Fibroblast of the aortic adventitia (primary cell): Measurements from ENCODE around the gene CCL16. TPM values are rescaled to one million over a fixed set of nuclear protein-coding genes. Genes with fewer than 3 reads are reported as not detected.

Experiments
- DNase-seq: peaks from one replicate; pipeline ENCODE4 v3.0.0-alpha.2; 2010; ENCODE audit warnings: low read depth
- H3K4me3 ChIP-seq: 2 replicates; pipeline ENCODE4 v1.5.1; 2011; ENCODE audit warnings: low read depth, mild to moderate bottlenecking, control low read depth, low read length, moderate library complexity
- total RNA-seq: library from RNA; depleted of rRNA; stranded (reverse); fragments of >200 nt; gene quantifications from 2 replicates; pipeline ENCODE4 v1.2.3, GENCODE V29; 2012; ENCODE audit warnings: low replicate concordance
- TF ChIP-seq, protein P1 (sequence below): IDR thresholded peaks from 2 replicates; pipeline ENCODE4 v1.5.1; 2011; ENCODE audit warnings: mild to moderate bottlenecking, low read length, control low read depth, inconsistent platforms; ENCODE audit not compliant: insufficient read depth

Gene CCL16
- total RNA-seq, 1 donor, result not detected

DNA sequence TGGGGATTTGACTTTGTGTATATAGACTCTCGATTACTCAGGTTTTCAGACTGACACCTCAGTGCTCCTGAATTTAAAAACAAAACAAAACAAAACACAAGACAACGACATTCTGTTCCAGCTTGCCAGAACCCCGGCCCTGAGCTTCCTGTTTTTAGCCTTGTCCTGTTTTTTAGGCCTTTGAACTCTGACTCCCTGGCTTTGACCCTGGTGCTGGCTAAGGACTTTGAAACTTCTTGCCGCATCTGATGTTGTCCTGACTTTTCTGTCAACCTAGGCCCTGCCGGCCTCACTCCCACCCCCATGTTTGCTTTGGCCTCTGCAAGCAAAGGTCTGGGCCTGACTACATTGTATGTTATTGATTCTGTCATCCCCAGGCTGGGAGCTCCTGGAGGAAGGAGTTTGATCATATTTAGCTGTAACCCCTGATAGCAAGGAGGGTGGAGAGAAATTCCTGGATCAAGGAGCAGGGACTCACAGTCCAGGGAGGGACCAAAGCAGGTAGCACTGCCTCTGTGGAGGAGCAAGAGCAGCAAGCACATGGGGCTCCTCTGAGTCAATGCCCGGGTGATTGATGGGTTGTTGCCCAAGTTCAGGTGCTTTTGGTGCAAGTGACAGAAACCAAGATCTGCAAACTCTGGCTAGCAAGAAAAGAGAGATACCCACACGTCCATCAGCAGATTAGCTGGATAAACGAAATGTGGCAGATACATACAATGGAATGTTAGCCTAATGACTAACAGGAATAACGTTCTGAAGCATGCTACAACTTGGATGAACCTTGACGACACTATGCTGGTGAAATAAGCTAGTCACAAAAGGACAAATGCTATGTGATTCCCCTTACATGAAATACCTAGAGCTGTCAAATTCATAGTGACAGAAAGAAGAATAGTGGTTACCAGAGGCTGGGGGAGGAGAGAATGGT is 7.7 kb downstream of the CCL16 start:
- TF ChIP-seq, protein P1, sequence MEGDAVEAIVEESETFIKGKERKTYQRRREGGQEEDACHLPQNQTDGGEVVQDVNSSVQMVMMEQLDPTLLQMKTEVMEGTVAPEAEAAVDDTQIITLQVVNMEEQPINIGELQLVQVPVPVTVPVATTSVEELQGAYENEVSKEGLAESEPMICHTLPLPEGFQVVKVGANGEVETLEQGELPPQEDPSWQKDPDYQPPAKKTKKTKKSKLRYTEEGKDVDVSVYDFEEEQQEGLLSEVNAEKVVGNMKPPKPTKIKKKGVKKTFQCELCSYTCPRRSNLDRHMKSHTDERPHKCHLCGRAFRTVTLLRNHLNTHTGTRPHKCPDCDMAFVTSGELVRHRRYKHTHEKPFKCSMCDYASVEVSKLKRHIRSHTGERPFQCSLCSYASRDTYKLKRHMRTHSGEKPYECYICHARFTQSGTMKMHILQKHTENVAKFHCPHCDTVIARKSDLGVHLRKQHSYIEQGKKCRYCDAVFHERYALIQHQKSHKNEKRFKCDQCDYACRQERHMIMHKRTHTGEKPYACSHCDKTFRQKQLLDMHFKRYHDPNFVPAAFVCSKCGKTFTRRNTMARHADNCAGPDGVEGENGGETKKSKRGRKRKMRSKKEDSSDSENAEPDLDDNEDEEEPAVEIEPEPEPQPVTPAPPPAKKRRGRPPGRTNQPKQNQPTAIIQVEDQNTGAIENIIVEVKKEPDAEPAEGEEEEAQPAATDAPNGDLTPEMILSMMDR, result no peak
- H3K4me3 ChIP-seq, result no peak overlapping the region
- peak; percentile 1 for DNase-seq

DNA sequence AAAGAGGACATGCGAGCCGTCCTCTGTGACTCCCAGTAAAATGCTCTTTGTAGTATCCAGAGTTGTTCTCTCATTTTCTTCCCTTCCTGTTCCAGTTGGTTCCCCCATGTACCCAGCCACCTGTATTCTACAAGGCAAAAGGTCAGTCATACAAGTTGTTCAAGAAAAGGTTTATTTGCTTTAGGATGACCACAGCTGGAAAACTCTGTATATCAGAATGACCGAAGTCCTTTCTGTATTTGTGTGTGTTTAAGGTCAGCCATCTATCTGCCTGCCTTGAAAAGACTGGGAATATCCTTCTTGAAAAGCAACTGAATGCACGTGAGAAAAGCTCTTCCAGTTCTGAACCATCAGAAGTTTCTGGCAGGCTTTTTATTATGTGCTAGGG is 8.4 kb downstream of the CCL16 start:
- TF ChIP-seq, protein P1, result no peak
- DNase-seq, result no peak
- no peak overlapping the region for H3K4me3 ChIP-seq

DNA sequence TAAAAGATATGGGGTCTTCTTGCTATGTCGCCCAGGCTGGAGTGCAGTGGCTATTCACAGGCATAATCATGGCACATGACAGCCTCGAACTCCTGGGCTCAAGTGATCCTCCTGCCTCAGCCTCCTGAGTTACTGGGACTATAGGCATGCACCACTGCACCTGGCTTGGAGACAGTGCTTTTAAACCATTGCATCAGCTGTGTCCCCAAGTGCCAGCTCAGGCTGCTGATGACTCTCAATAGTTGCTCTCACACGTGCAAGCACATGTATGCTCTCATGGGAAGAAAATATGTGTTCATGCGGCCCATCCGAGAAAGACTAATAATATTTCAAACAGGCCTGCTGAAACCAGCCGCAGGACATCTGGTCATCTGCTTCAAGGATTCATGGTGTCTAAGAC is 8.8 kb downstream of the CCL16 start:
- no peak for DNase-seq
- TF ChIP-seq, protein P1, result no peak
- H3K4me3 ChIP-seq, result no peak overlapping the region

DNA sequence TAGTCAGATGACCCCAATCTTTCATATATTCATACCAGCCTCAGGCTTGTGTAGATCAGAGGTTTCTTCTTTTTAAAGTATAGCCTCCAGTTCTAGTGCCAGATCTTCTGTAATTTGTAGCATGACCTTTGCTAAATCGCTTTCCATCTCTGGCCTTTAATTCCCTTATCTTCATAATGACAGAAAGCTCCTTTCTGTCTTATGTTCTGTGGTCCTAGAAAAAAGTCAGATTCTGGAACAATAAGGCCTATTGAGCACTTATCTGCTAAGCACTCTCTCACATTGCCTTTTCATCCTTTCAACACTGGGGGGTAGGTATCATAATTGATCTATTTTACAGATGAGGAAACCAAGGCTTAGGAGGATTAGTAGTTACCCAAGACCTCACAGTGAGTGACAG is 9.2 kb downstream of the CCL16 start:
- no peak overlapping the region for H3K4me3 ChIP-seq
- TF ChIP-seq, protein P1, result no peak
- DNase-seq, result no peak

DNA sequence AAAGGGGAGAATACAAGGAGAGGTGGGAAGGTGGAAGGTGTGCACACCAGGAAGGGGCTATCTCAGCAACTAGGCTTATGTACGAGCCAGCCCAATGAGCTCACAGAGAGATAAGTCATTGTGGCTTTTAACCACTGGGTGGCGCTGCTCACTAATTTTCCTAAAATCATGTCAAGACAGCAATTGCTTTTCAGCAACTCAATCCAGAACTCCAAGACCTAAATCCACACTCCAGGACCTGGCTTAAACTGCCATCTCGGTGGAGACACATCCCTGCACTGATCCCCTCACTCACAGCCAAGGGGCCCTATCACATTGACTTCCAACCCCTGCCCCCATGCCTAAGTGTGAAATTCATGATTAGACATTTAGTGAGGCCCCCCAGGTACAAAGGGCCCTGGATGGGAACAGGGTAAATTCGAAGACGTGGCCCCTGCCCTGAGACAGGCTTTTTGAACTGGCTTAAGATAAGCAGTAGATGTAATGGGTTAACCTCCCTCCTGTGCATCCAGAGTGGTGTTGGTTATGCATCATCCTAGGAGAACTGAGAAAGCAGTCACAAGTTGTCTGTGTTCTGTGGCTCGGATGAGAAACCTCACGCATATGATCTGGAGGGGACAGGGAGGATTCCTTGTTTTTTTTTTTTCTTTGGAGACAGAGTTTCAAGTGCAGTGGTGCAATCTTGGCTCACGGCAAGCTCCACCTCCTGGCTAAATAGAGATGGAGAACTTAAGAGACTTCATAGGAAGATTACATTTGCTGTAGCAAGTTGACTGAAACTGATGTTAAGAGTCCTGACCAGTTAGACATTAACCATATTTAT is 11.5 kb downstream of the CCL16 start:
- DNase-seq, result peak; percentile 77
- TF ChIP-seq, protein P1, result peak; percentile 68
- no peak overlapping the region for H3K4me3 ChIP-seq

DNA sequence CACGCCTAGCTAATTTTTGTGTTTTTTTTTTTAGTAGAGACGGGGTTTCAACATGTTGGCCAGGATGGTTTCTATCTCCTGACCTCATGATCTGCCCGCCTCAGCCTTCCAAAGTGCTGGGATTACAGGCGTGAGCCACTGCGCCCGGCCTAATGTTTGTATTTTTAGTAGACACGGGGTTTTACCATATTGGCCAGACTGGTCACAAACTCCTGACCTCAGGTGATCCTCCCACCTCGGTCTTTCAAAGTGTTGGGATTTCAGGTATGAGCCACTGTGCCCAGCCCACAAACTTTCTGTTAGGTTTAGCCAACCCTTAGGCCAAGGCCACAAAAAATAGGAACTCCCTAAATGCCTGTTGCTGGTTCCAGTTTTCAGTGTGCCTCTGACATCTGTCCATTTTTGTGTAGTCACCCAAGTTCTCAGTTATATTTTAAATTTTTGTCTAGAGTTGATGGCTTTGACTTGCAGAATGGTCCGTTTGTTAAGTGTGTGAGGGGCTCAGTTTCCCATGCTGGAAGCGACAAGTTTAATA is 12.7 kb downstream of the CCL16 start:
- H3K4me3 ChIP-seq, result no peak overlapping the region
- TF ChIP-seq, protein P1, result no peak
- DNase-seq, result no peak
